Stimulated activated CD4-positive, alpha-beta T cell treated with anti-CD3 and anti-CD28 coated beads, Interleukin-12 subunit alpha, Interleukin-12 subunit beta, amount 100 ng/mL, for 48 hours (primary cell): Measurements from ENCODE around the gene ZFHX2.
A peak's percentile ranks its signal among the peaks of the same experiment; 100 is the strongest.

Source experiments
- DNase-seq, 3 donors: peaks; one replicate each; pipeline ENCODE4 v3.0.0-alpha.2; 2020; ENCODE audit warnings: low read depth in 2 of 3, low spot score in 1 of 3

Gene ZFHX2

GRCh38 chr14:23573384-23574015 is 21.9 kb upstream of the ZFHX2 start:
- no peak for DNase-seq

GRCh38 chr14:23572836-23573235 is 21.3 kb upstream of the ZFHX2 start:
- DNase-seq = no peak

GRCh38 chr14:23572524-23572828 is 20.9 kb upstream of the ZFHX2 start:
- DNase-seq = no peak

GRCh38 chr14:23571701-23572523 is 20.3 kb upstream of the ZFHX2 start:
- no peak for DNase-seq

- no peak for DNase-seq
Observed at GRCh38 chr14:23570806-23571483, 19.4 kb upstream of the ZFHX2 start.

GRCh38 chr14:23569443-23570151 is 18.0 kb upstream of the ZFHX2 start:
- DNase-seq = no peak

- DNase-seq = no peak
Observed at GRCh38 chr14:23568600-23569331, 17.2 kb upstream of the ZFHX2 start.

- DNase-seq = no peak
Observed at GRCh38 chr14:23568021-23568599, 16.5 kb upstream of the ZFHX2 start.

- DNase-seq = peak; percentile 81 to 93 (median 82)
Observed at GRCh38 chr14:23567186-23568020, 15.8 kb upstream of the ZFHX2 start, which contains the start of gene AP1G2. Gene AP1G2 (minus strand): TSS chr14:23567791. CDS start chr14:23567314, 477 bp downstream.

- DNase-seq = no peak
Observed at GRCh38 chr14:23566778-23567185, 15.2 kb upstream of the ZFHX2 start.

GRCh38 chr14:23566112-23566777 is 14.7 kb upstream of the ZFHX2 start:
- DNase-seq = no peak

- no peak for DNase-seq
Observed at GRCh38 chr14:23565626-23566025, 14.1 kb upstream of the ZFHX2 start.

- no peak for DNase-seq
Observed at GRCh38 chr14:23564876-23565275, 13.3 kb upstream of the ZFHX2 start.

GRCh38 chr14:23564181-23564812 is 12.7 kb upstream of the ZFHX2 start:
- DNase-seq = no peak

GRCh38 chr14:23563473-23564180 is 12.1 kb upstream of the ZFHX2 start:
- DNase-seq = no peak

GRCh38 chr14:23562822-23563472 is 11.4 kb upstream of the ZFHX2 start:
- peak in 2 of 3 donors; percentile 42 to 54 for DNase-seq
